Left forelimb (tissue), 1 donor: ENCODE data around the gene TCF7.

Source experiments
- DNase-seq: peaks from one replicate; pipeline ENCODE4 v3.0.0-alpha.2; 2018; ENCODE audit warnings: low spot score

TCF7 gene

GRCh38 chr5:134113363-134113889 lies 1.1 kb upstream of the TCF7 start:
- no peak for DNase-seq

GRCh38 chr5:134114886-134115805 lies 665 bp downstream of the TCF7 start:
- DNase-seq = no peak

- DNase-seq = no peak
Observed at GRCh38 chr5:134115806-134116175, 1.3 kb downstream of the TCF7 start.

- no peak for DNase-seq
Observed at GRCh38 chr5:134116286-134116685, 1.8 kb downstream of the TCF7 start.

GRCh38 chr5:134116789-134117761 lies 2.6 kb downstream of the TCF7 start:
- no peak for DNase-seq

GRCh38 chr5:134118212-134118835 lies 3.8 kb downstream of the TCF7 start:
- DNase-seq = no peak

- DNase-seq = no peak
Observed at GRCh38 chr5:134119720-134120119, 5.2 kb downstream of the TCF7 start.

- no peak for DNase-seq
Observed at GRCh38 chr5:134120386-134121138, 6.1 kb downstream of the TCF7 start.

GRCh38 chr5:134122530-134122929 lies 8.0 kb downstream of the TCF7 start:
- DNase-seq = no peak

- no peak for DNase-seq
Observed at GRCh38 chr5:134123360-134123759, 8.9 kb downstream of the TCF7 start.

GRCh38 chr5:134124289-134125038 lies 10.0 kb downstream of the TCF7 start:
- DNase-seq = no peak

GRCh38 chr5:134125039-134126015 lies 10.8 kb downstream of the TCF7 start:
- no peak for DNase-seq

GRCh38 chr5:134127376-134127861 lies 12.9 kb downstream of the TCF7 start:
- DNase-seq = no peak

GRCh38 chr5:134127988-134128647 lies 13.6 kb downstream of the TCF7 start:
- DNase-seq = no peak

GRCh38 chr5:134128648-134128995 lies 14.1 kb downstream of the TCF7 start:
- no peak for DNase-seq

- no peak for DNase-seq
Observed at GRCh38 chr5:134129411-134130238, 15.1 kb downstream of the TCF7 start.

GRCh38 chr5:134130239-134130945 lies 15.9 kb downstream of the TCF7 start:
- DNase-seq = no peak
